Uterus (tissue), 2 donors: Measurements from ENCODE around the gene F2RL3.

Experiments used
- CTCF ChIP-seq, 4 experiments: fragments of 200-600 bp in 2 of 4; fragments of 450-650 bp in 2 of 4; sonication (generic) in 2 of 4; IDR thresholded peaks; one replicate each; pipeline ENCODE4 v1.5.1; 2016 to 2019; ENCODE audit warnings: antibody characterized with exemption in 4 of 4, mild to moderate bottlenecking in 2 of 4, moderate library complexity in 1 of 4
- POLR2A ChIP-seq, 2 donors: fragments of 450-650 bp; IDR thresholded peaks; one replicate each; pipeline ENCODE4 v1.6.1; 2016; ENCODE audit warnings: antibody characterized with exemption in 2 of 2, mild to moderate bottlenecking in 1 of 2, moderate library complexity in 1 of 2

- TF ChIP-seq CTCF (IDR thresholded peaks at IDR 0.05), result no peak
- no peak for TF ChIP-seq POLR2A (IDR thresholded peaks at IDR 0.05)
These were observed 7.8 kb upstream of the F2RL3 start for GRCh38 chr19:16880884-16881554.
